SKM-1 (cell line): ENCODE data around the gene KLRB1.
A peak's percentile ranks its signal among the peaks of the same experiment; 100 is the strongest.
"Not testable (repeated sequence)": the region's sequence is repeated elsewhere in the genome, so short reads cannot be mapped to it uniquely, and the experiment has no call there.

Experiments
- DNase-seq: peaks from one replicate; lab custom pipeline; 2025; ENCODE audit not compliant: unreplicated experiment; lab: John Stamatoyannopoulos, UW

KLRB1 gene

DNA sequence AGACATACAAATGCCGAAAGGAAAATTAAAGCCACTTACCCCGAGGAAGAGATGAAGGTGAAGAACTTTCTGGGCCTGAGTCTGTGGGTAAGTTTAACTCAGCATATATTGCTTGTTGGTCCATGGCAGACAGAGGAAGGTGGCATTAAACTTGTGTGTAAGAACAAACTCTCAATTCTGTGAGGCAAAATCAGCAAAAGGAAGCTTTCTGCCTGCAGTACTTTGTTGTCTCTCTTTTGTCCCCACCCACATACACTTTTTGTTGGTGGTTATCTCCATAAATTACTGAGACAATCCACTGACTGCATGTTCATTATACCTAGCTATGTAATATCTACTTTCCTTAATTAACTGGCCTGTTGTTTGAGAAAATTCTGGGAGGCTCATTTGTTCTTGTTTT is at the start of gene KLRB1:
Gene KLRB1 (minus strand): TSS at position 201 of the 400 bp plus-strand sequence. CDS start 77 bp downstream, at position 124.
- no peak for DNase-seq

DNA sequence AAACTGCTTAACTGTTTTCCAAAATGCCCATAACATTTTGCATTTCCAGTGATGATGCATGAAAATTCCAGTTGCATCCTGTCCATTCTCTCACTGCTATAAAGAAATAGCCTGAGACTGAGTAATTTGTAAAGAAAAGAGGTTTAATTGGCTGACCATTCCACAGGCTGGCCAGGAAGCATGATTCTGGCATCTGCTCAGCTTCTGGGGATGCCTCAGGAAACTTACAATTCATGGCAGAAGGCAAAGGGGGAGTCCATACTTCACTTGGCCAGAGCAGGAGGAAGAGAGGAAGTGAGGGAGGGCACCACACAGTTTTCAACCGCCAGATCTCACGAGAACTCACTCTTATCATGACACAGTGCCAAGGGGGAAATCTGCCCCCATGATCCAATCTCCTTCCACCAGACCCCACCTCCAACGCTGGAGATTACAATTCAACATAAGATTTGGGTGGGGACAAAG is 43.6 kb upstream of the KLRB1 start:
- no peak for DNase-seq

DNA sequence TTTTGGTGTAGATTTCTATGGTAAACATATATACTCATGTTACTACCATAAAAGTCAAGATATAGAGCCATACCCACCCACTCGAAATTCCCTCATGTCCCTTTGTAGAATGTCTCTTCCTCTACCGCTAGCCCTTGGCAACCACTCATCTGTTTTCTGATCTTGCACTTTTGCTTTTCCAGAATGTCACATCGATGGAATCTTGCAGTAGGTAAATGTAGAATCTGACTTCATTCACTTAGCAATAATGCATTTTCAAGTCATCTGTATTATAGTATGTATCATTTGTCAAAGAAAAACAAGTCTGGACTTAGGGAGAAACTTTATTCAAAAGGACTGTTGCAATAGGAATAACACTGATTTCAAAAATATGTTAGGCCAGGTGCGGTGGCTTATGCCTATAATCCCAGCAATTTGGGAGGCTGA is 42.4 kb upstream of the KLRB1 start:
- DNase-seq = no peak

GRCh38 chr12:9649532-9649940 is 41.8 kb upstream of the KLRB1 start:
- DNase-seq = no peak

GRCh38 chr12:9648701-9649531 is 41.2 kb upstream of the KLRB1 start:
- no peak for DNase-seq

DNA sequence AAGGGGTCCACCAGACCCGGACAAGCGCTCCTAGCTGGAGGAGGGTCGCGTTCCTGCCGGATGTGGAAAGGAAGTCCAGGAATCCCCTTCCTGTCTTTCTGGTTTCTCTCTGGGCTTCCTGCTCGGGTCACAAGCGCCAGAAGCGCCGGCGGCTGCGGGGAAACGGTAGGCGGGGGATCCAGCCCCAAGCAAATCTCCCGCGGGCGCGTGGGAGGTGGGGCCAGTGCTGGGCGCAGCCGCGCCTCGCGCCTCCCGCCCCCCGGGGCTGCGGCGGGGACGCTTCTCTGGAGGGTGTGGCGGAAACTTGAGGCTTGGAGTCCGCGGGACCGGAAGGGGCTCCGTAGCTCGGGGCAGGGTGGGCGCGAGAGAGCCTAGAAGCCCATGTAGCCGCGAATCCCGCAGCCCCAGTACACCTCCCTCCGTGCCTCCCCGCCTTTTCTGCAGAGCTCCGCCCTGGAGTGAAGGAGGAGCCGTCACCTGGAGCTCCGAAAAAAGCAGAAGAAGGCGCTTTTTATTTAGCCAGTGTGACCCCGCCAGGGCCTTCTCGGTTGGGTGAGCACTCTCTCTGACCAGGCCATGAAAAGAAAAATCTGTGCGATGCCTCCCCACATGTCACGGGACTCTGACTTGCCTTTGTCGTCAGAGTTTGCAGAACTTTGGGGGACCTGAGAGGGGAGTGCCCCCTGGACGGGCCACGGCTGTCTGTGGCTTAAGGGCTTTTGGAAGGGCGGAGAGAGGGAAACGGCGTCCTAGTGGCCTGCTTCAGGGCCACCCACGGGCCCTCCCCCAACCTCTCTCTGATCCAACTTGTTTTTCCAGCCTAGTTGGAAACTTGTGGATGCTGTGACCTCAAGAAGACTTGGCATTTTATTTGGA is 40.3 kb upstream of the KLRB1 start:
- peak; percentile 32 for DNase-seq

DNA sequence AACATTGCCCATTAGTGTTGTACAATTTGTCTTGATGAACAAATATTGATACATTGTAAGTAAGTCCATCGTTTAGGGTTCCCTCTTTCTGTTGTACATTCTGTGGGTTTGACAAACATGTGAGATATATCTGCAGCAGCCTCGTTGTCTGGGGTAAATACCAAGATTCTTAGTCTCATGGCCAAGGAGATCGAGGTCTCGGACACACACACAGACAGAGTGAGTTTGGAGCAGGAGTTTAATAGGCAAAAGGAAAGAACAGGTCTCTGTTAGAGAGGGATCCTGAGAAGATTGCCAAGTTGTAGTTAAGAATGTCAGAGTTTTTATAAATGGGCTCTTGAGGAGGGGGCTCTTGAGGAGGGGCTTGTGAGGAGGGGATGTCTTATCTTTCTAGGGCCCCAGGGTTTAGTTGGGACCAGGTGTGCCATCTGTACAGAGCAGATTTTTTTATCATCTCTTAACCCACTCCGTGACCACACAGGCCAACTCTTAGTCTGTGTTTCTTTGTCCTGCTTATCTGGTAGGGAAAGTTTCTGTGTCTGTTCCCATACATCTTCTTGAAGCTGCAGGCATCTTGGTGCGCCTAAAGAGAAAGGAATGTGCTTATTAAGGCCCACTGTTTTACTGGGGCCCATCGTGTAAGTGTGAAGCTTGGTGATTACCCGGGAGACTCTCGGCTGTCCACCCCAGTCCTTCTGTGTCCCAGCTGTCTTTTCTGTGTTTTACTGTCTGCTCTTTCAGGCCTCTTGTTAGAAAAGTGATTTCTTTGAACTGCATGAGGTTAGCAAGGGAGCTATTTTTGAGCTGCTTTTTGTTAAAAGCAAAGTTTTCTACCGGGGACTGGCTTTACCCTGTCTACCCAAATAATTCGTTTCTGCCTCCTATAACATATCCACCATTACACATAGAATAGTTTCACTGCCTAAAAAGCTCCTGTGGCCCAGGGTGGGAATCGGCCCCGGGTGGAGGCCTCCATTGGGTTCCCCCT is 39.4 kb upstream of the KLRB1 start:
- no peak for DNase-seq

GRCh38 chr12:9644985-9645551 is 37.4 kb upstream of the KLRB1 start:
- not testable (repeated sequence) for DNase-seq

DNA sequence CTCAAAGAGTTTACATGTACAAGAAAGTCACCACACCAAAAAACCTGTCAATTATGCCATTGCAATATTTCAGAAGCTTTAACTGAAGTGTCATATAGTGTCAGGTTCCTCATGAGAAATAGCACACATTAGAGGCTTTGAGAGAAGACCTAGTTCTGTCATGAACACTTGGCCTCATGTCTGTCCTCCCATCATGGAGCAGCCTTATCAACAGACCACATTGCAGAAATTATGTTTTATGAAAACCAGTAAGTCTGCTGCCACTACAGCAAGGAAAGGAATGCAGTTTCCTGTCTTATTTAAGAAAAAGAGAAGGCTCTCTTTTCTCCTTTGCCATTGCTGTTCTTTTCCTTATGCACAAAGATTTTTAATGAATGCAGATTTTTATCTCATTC is 35.5 kb upstream of the KLRB1 start:
- DNase-seq = no peak

DNA sequence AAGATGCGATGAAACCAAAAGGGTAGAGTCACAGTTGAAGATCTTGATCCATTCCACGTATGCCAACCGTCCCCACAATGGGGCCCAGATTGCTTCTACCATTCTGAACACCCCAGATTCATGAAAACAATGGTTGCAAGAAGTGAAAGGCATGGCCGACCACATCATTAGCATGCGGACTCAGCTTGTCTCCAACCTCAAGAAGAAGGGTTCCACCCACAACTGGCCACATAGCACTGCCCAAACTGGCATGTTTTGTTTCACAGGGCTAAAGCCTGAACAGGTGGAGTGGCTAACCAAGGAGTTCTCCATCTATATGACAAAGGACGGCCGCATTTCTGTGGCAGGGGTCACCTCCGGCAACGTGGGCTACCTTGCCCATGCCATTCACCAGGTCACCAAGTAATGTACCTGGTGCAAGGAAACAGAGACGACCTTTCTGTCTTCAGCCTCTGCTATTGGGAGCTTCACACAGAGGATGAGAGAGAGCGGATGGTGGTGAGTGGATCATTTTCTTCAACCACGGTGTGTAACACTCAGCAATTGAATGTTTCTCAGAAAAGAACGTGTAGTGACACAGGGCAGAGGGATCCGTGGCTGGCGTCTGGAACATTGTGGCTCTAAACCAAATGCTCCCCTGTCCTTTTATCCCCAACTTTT is 35.0 kb upstream of the KLRB1 start:
- DNase-seq = no peak

DNA sequence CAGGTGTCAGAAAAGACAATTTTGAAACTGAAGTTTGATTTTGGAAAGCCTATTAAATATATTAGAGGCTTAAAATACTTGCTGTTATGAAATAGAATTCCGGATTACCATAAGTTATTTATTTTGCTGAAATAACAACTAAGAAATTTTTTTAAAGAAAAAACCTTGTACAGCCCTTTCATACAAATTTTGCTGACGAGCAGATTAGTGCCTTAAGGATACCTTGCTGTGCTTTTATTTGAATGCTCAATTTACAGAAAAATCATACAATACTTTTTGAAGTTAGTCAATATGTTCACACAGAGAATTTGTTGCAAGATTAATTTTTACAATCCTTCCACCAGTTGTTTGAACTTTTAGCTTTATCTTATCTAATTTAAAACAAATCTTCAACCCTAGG is 32.3 kb upstream of the KLRB1 start:
- DNase-seq = no peak

- no peak for DNase-seq
These were observed 29.1 kb upstream of the KLRB1 start for GRCh38 chr12:9636851-9637206.

GRCh38 chr12:9636150-9636850 is 28.6 kb upstream of the KLRB1 start:
- DNase-seq = no peak

DNA sequence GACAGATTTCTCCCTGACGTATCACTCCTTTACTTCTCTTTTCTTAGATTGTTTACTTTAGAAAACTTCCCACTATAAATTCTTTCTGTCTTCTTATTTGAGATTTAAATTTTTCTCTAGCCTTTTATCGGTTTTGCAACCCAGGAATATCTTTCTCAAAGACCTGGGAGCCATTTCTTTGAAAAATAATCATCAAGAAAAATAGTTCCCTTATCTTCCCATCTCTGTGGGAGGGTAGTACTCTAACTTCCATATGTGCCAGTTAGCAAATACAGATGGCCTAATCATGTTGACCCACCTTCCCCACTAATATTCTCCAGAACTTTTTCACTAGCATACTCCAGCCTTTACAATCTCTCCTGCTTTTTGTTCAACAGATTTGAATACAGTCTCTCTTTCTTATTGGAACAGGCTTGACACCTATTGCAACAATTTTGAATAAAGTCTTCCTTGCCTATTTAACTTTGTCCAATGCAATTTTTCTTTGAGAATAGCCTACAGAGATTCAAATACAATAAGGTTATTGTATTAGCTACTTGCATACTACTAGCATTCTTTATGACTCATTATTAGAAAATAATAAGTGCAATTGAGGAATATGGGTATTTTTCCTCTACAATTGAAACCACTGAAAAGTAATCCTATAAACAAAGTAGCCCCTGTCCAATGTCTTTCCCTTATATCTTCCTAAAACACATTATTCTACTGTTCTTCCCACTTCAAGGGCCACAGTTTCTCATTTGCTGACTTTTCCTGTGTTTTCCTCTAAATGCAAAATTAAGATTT is 27.4 kb upstream of the KLRB1 start:
- DNase-seq = no peak

DNA sequence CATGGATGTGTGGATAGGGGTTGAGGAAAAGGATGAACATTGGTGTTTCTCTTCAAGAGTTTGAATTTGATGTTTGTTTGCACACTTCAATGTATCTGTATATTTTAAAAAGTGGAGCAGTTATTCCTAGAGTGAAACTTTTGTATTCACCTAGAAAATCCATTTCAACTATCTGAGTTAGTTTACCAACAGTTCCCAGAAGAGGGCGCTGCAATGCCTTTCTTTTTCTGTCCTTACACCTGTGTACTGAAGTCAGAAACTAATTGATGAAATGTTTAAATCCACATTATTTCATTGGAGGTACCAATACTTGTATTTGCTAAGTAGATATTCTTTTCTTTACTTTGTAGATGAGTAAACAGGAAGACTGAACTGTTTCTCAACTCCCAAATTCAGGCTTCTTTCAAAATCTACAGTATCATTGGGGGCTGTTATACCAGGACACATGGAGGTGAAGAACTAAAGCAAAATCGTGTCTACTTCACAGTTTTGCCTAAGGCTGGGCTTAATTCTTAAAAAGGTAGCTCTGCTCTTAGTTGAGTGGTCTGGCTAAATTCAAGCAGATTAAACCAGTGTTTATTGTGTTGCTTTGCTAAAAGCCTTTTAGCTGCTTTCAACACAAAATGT is 26.6 kb upstream of the KLRB1 start:
- DNase-seq = no peak

- DNase-seq = no peak
These were observed 25.1 kb upstream of the KLRB1 start for GRCh38 chr12:9632766-9633165.

DNA sequence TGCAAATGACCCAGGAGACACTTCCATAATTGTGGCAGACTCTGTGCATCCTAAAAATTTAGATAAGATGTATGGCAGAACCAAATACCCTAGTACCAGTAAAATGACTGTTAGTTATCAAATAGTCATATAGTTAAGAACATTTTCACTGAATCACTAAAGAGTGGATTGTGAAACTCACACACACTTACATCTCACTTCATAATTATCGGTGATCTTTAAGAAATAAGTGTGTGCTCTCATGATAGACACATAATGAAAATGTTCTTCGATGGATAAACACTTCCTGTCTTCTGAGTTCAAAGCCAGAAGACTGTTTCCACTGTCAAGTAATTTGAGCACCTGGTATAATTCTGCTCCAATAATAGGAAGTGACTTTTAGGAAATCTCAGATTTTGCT is 19.1 kb upstream of the KLRB1 start:
- DNase-seq = no peak

GRCh38 chr12:9626291-9626690 is 18.6 kb upstream of the KLRB1 start:
- DNase-seq = no peak
